Right lobe of liver (tissue), 4 donors: ENCODE measurements around the gene MAEA.

Experiments used
- POLR2A ChIP-seq: fragments of 450-650 bp; IDR thresholded peaks from one replicate; pipeline ENCODE4 v1.6.1; 2017; ENCODE audit warnings: antibody characterized with exemption, mild to moderate bottlenecking
- TF ChIP-seq, protein P1 (sequence below), 4 donors: fragments of 200-600 bp in 3 of 4; fragments of 450-650 bp in 1 of 4; IDR thresholded peaks; one replicate each; pipeline versions ENCODE4 v1.5.1 to v1.8.0; 2016 to 2022; ENCODE audit warnings: antibody characterized with exemption in 4 of 4, mild to moderate bottlenecking in 2 of 4
- donor health status: DM: no; HTN: no; CAD: no.
- donor health status: DM: no; HTN: no; CAD: no.
- donor health status: DM: no; HTN: yes; CAD: no.

DNA sequence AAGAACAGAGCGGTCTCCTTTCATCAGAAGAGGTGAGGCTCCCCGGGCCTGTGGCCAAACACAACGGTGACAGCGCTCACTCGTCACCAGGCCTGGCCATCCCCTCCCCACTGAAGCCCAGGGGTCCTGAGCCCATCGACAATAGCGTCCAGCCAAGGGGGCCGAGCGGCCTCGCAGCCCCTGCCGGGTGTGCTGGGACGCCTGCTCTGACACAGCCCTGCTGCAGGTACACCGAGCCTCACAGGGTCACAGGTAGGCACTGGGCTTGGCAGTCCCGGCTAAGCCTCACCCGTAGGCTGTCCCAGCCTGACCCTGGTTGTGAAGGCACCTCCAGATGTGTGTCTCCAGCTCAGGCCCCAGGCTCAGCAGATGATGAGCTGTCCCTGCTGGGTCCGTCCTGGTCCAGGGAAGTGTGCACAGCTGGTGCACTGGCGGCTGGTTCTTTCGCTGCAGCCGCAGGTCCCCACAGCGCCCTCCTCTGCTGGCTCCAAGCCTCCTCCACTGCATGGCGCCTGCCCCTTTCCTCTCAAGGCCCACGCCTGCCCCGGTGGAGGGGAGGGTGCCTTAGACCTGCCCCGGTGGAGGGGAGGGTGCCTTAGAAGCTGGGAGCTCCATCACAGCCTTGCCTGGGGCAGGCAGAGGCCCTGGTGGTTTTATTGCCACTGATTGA lies 78.9 kb downstream of the MAEA start:
- TF ChIP-seq, protein P1, sequence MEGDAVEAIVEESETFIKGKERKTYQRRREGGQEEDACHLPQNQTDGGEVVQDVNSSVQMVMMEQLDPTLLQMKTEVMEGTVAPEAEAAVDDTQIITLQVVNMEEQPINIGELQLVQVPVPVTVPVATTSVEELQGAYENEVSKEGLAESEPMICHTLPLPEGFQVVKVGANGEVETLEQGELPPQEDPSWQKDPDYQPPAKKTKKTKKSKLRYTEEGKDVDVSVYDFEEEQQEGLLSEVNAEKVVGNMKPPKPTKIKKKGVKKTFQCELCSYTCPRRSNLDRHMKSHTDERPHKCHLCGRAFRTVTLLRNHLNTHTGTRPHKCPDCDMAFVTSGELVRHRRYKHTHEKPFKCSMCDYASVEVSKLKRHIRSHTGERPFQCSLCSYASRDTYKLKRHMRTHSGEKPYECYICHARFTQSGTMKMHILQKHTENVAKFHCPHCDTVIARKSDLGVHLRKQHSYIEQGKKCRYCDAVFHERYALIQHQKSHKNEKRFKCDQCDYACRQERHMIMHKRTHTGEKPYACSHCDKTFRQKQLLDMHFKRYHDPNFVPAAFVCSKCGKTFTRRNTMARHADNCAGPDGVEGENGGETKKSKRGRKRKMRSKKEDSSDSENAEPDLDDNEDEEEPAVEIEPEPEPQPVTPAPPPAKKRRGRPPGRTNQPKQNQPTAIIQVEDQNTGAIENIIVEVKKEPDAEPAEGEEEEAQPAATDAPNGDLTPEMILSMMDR (IDR thresholded peaks at IDR 0.05) = no peak
- TF ChIP-seq POLR2A = no peak
